Kidney glomerular epithelial cell (primary cell): ENCODE data around the gene CHMP6.
A peak's percentile ranks its signal among the peaks of the same experiment; 100 is the strongest.
"Not testable (repeated sequence)": the region's sequence is repeated elsewhere in the genome, so short reads cannot be mapped to it uniquely, and the experiment has no call there.

Source experiments
- DNase-seq: peaks from one replicate; lab custom pipeline; 2025; lab: John Stamatoyannopoulos, UW

CHMP6 gene

DNA sequence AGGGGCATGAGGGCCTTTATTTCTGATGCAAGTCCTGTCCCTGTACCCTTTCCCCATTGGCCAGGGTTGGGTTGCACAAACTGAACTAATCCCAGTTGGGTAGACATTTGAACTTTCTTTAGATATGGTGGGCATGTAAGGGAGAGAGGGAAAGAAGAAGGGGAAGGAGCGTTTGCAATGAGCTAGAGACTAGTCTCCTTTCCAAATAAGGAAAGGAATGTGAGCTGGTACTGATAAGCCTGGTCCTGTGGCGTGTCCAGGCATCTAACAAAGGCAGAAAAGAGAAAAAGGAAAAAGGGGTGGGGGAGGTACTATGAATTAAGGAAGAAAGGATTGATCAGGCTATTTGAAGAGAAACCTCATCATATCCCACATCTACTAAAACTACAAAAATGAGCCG lies 20.3 kb downstream of the CHMP6 start:
- no peak for DNase-seq

DNA sequence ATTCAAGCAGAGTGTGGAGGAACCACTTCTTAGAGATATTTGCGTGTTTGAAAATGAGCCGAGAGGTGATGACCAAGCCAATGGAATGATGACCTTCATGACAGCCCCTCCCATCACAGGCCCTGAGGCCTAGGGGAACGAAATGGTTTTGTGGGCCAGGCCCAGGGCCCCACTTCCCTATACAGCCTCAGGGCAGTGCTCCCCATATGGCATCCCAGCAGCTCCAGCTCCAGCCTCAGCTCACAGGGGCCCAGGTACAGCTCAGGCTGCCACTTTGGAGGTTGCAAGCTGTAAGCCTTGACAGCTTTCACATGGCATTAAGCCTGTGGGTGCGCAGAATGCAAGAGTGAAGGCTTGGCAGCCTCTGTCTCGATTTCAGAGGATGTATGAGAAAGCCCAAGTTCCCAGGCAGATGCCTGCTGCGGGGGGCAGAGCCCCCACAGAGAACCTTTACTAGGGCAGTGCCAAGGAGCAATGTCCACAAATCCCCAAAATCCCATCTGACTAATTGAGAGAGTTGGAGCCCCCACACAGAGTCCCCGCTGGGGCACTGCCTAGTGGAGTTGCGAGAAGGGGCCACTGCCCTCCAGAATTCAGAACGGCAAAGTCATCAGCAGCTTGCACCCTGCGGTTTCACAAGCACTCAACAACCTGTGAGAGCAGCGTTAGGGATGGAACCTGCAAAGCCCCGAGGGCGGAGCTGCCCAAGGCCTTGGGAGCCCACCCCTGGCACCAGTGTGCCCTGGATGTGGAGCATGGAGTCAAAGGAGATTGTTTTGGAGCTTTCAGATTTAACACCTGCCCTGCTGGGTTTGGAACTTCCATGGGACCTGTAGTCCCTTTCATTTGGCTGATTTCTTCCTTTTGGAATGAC lies 21.2 kb downstream of the CHMP6 start:
- DNase-seq = no peak

- no peak for DNase-seq
Measured at GRCh38 chr17:81013642-81014041, 22.0 kb downstream of the CHMP6 start.

DNA sequence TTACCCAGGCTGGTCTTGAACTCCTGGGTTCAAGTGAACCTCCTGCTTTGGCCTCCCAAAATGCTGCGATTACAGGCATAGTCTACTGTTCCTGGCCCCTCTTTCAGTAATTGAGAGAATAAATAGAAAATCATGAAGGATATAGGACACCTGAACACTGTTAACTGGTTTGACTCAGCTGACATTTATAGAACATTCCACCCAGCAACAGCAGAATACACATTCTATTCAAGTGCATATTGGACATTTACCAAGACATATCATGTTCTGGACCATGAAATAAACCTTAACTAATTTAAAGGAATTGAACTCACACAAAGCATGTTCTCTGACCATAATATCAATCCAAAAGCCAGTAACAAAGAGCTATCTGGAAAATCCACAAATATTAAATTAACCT lies 23.5 kb downstream of the CHMP6 start:
- DNase-seq = no peak

DNA sequence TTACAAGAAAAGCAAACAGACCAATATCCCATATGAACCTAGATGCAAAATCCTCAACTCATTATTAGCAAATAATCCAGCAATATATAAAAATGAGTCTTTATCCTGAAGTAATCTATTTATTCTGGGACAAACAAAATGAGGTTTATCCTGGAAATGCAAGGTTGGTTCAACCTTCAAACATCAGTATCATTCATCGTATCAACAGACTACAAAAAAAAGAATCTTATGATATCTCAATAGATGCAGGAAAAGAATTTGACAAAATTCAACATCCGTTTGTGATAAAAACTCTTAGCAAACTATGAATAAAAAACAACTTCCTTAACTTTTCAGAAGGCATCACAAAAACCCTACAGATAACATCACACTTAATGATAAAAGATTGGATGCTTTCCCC lies 24.9 kb downstream of the CHMP6 start:
- no peak for DNase-seq

GRCh38 chr17:81017330-81017729 lies 25.7 kb downstream of the CHMP6 start:
- not testable (repeated sequence) for DNase-seq

GRCh38 chr17:81018044-81018802 lies 26.6 kb downstream of the CHMP6 start:
- DNase-seq = peak; percentile 21

- no peak for DNase-seq
Measured at GRCh38 chr17:81019563-81020442, 28.2 kb downstream of the CHMP6 start.

DNA sequence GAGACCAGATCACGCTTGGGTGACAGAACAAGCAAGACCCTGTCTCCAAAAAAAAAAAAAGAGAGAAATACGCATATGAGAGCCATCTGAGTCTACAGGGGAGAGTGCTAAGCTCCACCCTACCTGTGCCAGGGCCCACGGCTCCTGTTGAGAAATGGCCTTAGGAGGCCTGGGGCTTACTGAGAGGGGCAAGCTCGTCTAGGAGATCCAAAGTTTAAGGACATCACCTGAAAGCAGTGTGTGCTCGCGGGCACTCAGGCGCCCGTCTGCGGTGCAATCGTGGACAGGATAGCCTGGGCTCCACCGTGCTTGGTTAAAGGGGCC lies 28.8 kb downstream of the CHMP6 start:
- no peak for DNase-seq

- no peak for DNase-seq
Measured at GRCh38 chr17:81020767-81021497, 29.3 kb downstream of the CHMP6 start.

DNA sequence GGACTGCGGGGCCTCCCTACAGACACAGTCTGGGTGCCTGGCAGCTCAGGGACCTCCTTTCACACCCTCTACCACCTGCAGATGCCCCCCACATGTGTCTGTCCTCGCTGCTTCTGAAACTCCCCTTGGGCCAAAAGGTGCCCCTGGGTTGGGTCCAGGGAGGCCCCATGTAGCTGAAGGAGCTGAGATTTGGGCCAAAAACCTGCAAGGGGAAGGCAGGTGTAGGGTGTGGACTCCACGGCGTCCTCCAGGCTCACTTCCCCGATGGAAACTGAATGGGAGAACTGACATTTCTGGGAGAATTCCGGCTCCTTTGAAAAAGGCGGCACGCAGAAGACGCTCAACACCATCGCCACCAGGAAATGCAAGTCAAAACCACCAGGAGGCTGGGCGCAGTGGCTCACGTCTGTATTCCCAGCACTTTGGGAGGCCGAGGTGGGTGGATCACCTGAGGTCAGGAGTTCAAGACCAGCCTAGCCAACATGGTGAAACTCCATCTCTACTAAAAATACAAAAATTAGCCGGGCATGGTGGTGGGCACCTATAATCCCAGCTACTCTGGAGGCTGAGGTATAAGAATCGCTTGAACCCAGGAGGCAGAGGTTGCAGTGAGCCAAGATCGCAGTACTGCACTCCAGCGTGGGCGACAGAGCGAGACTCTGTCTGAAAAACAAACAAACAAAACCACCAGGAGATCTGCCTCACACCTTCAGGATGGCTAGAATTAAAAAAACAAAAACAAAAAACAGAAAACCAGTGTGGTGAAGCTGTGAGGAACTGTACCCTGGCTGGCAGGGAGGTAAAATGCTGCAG lies 30.1 kb downstream of the CHMP6 start:
- DNase-seq = no peak

GRCh38 chr17:81022344-81022676 lies 30.7 kb downstream of the CHMP6 start:
- DNase-seq = no peak

DNA sequence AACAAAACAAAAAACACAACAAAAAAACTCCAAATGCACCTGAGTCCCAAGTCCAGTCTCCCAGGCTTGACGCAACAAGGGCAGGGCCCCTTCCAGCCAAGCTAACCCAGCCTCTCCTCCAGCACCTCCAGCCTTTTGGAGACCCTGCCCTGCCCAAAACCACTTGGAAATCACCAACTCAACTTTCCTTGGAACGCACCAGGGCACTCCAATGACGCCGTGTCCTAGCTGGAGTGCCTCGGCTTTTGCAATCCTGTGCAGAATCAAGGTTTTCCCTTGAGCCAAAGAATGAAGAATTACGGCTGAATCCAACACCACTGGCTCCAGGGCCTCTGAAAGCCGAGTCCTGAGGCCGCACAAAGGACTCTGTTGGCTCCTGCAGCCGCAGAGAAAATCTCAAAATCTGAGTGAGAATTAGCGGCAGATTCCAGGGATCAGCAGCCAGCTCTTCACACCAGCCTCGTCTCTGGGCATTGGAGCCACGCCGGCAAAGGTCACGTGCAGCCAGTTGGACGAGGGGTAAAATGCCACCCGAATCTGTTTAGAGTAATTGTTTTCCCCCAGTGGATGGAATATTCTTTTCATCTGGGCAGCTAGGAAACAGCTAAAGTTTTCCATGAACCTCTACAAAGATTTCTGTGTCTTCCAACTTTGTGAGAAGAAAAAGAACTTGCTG lies 33.6 kb downstream of the CHMP6 start:
- DNase-seq = no peak

GRCh38 chr17:81025741-81026129 lies 34.1 kb downstream of the CHMP6 start:
- DNase-seq = no peak

GRCh38 chr17:81026266-81027036 lies 34.8 kb downstream of the CHMP6 start:
- DNase-seq = no peak

- DNase-seq = no peak
Measured at GRCh38 chr17:81027038-81027437, 35.4 kb downstream of the CHMP6 start.

DNA sequence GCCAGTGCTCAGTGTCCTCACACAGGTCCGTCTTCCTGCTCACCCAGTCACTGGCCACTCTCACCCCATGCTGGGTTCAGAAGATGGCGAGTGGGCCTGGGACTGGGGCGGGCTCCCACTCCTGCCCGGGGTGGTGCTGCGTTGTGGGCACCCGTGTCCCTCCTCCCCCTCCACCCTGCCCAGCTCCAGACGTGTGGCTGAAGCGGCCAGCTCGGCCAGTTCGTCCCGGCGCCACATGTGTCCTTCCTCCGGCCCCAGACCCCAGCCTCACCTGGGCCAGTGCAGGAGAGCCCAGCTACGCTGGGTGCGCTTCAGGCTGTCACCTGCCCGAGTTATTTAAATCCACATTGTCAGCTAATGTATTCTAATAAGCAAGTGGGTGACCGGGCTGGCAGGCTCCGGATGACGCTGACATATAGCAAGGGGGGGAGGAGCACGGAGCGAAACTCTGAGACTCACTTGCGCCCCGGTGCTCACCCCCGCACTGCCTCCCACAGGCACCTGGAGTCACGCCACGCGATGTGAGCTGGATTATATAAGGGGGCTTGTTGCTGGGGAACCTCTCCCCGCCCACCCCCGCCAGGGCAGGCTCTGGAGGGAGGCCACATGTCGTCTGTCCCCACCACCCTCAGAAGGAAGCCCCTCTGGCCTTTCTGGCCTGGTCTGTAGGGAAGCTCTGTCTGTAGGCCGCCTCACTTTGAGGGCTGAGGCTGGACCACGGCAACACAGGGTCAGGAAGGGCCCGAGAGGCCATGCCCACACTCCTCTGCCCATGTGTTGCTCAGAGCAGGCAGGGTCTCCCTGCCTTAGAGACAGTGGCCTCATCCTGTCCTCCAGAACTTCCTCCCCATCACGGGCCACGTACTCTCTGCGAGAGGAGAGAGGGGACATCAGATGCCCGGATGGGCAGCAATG lies 36.2 kb downstream of the CHMP6 start:
- DNase-seq = no peak

DNA sequence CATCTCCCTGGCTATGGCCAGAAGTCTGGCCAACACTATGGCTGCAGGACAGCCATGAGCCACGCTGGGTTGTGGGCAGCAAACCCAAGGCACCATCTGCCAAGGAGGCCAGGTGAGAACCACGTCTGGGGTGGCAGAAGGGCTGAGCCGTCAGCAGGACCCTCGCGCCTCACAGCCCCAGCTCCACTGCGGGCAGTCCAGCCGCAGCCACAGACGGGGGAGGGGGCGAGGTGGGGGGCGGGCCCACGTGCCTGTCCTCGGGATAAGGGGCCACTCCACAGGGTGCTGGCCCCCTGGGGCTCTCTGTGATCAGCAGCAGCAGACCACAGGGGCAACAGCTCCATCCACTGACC lies 36.8 kb downstream of the CHMP6 start:
- DNase-seq = no peak

GRCh38 chr17:81029859-81030258 lies 38.2 kb downstream of the CHMP6 start:
- DNase-seq = no peak
